NCI-H524 treated with DMSO at 0.1 percent for 48 hours (cell line): Measurements from ENCODE around the gene TEX2.
"Not testable (repeated sequence)": the region's sequence is repeated elsewhere in the genome, so short reads cannot be mapped to it uniquely, and the experiment has no call there.

Source experiments
- DNase-seq: peaks from one replicate; lab custom pipeline; 2025; lab: John Stamatoyannopoulos, UW

TEX2 gene

DNA sequence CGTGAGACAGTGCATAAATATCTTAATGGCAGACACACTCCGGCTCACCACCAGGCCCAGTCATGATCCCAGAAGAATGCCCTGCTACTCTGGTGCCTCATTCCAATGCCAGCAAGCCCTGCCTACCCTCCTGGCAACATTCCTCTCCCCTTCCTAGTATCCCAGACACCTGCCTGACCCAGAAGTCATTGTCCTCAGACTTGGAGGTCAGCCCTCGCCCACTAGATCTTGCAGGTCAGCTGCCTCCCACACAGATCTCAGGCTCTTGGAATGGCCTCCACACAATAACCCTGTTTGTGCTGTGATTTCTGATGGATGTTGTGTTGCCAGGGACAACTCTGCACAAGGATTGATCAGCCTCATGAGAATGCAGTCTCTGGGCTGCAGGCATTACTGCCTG, 1.8 kb upstream of the TEX2 start:
- DNase-seq = no peak

DNA sequence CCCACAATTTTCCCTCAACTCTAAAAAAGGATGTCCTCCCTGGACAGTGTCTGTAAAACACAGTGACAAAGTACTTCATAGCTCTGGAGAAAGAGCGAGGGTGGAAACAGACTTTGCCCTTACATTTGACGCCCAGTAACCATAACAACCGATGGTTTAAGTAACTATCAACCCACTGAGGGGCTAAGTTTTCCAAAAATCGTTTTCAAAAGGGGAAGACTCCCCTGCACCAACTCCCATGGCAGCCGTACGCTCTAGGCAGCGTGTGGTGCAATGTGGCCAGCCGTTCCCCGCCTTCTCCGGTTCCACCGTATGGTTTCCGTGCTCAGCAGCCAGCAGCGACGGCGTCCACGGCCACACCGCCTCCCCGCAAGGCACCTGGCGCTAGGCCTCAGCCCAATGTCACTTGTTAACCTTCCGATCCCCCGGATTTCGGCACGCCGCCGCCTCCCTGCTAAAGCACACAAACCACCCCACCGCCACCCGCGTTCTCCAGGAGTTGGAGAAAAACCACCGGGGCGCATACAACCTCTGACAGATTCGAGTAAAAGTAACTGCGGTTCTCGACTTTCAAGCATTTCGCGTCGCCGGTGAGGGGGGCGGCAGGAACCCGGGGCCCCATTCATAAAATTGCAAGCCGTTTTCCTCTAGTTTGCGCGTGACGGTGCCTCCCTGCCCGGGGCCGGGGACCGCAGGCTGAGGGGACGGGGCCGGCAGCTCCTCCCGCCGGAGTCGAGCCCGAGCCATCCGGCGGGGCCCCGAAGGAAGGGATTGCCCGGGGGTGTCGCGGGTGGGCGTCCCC, 661 bp downstream of the TEX2 start:
- DNase-seq = no peak

DNA sequence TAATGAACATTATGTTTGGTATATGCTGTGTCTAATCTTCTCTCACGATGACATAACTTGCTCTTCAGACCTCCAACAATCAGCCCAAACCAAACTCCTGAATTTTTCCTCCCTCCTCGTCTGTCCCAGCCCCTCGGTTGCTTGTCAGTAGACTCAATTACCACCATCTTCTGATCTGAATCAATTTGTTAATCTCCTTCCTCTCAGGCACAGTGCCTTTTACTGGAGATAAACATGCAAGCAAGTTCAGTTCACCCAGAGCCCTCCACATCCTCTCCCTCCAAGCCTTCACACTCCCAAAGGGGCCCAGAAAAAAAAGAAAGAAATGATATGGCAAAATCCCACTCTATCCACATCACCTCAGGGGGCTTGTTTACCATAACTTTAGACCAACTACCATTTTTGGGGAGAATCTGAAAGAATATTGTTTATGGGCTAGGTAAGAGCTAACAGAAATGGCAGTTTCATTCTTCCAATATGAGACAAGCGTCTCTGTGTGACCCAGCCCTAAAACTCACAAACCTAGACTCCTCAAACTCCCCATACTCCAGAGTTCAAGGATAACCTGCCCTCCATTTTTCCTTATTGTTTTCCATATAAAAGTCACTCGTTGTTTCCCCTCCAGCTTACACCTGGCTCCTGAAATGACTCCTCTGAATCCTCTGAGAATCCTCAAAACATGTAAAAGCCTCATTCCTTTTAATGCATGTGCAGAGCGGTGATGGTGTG, 1.5 kb downstream of the TEX2 start:
- DNase-seq = no peak

DNA sequence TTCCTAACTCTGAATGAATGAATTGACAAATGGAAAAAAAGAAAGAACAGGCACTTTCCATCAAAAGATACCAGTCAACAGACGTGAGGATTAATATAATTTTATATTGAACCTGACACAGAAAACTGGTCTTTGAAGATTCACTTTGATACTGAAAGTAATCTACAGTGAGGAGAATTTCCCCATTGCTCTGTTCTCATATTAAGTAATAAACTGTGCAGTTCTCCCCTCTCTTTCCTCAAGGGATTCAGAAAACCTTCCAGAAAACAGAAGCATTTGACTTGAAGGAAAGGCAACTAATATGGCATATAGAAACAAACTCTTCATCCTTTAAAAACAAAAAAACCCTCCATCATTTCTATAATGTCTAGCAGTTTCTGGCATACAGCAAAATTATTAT, 2.2 kb downstream of the TEX2 start:
- no peak for DNase-seq

DNA sequence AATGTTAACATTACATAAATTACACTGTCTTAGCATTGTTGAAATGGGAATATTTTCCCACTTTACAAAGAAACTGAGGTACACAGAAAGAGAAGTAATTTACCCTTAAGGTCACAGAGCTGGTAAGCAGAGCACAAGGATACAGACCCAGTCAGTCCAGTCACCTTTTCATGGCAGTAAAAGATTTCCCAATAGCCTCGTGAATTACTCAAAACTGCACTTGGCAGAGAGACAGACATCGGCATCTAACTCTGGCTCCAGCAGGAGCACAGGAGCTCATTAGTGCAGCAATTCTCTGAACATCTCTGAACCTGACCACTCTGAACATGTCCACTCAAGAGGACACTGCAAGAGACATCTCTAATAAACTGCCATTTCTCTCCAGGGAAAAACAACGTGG, 3.1 kb downstream of the TEX2 start:
- no peak for DNase-seq

DNA sequence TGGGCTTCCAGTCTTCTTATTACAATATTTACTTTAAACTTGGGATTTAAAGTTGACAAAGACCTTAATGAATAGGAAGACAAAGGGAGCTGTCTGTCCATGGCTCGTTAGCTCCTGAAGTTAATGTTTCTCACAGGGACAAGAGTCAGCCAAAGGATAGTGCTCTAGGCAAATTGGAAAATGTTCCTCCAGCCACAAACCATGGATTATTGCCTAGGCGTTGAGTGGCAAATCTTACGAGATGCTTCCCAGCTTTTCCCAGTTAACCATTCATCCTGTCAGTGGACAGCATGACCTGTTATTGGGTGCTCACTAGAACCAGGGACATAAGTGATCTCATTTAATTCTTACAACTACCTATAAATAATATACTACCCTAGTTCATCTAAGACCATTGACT, 3.6 kb downstream of the TEX2 start:
- no peak for DNase-seq

DNA sequence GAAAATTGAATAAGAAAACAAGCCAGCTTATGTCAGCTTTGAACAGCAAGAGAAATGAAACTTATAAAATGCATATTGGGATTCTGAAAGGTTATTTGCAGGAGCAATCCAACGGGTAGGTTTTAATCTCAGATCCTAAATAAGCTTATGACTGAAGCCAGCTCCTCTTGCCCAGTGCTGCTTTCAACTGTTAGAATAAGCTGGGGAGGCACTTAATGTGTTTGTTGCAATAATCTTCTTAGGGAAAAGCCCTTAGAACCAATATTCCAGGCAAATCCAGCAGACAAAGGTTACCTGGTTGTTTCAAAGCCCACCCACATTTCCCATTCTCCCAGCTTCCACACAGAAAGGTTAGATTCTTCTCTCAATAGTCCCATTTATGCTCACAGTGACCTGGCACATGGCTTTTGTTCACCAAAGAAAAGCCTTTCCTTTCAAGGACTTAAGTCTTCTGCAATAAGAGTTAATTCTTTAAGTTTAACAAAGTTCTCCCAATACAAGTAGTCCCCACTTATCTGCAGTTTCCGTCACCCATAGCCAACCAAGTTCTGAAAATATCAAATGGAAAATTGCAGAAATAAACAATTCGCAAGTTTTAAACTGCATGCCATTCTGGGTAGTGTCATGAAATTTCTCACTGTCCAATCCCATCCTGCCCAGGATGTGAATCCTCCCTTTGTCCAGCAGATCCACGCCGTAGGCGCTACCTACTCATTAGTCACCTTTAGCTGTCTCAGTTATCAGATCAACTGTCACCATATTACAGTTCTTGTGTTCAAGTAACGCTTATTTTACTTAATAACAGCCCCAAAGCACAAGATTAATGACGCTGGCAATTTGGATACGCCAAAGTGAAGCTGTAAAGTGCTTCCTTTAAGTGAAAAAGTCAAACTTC, 5.9 kb downstream of the TEX2 start:
- no peak for DNase-seq

DNA sequence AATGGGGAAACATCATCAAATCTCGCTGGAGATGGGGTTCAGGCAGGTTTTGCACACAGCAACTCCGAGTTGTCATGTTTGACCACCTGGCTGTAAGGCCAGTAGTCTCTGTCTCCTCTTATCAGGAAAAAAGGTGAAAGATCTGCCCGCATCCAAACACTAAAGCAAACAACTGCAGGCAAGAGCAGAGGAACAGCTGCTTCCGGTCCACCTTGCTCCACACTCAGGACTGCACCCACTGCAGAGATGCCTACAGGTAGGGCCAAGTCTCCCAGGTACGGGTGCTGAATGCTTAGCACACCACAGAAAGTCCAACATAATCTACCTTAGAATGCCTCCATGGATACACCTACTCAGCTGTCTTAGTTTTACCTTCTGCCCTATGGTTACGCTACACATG, 7.3 kb downstream of the TEX2 start:
- DNase-seq = no peak

DNA sequence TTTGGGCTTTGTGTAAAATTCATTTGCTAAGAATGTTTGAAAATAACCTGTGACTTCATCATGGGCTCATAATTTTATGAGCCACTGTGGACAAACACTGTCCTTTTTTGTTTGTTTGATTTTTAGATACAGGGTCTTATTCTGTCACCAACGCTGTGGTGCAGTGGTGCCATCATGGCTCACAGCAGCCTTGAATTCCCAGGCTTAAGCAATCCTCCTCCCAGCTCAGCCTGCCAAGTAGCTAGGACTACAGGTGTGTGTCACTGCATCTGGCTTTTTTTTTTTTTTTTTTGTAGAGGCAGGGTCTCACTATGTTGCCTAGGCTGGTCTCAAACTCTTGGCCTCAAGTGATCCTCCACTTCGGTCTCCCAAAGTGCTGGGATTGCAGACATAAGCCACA, 8.3 kb downstream of the TEX2 start:
- no peak for DNase-seq

DNA sequence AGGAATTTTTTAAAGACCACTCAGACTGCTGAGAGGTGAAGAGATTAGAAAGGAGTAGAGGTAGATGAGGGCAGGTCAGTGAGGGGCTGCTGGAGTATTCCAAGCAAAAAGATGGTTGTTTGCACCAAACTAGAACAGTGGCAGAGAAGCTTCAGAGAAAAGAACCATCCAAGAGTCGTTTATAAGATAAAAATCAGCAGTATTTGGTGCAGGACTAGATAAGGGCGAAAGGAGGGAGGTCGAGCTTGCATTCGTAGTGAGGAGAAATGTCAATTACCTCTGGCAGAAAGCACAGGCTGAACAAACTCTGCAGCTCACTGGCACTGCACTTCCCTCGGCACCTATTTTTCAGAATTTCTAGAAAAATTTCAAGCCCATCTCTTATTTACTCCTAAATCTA, 9.6 kb downstream of the TEX2 start:
- no peak for DNase-seq

DNA sequence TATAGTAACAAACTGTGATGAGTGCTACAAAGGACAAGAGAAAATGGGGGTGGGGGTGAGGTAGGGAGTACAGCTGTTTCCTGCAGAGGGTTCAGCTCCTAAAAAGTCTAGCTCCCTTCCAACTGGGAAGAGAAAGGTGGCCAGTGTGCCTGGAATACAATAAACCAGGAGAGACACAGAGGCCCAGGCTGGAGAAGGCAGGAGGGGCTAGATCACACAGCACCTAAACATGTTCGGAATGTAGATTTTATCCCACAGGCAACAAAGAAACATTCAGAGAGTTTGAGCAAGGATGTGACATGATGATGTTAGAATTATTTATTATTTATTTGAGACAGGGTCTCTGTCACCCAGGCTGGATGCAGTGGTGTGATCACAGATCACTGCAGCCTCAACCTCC, 10.2 kb downstream of the TEX2 start:
- no peak for DNase-seq

DNA sequence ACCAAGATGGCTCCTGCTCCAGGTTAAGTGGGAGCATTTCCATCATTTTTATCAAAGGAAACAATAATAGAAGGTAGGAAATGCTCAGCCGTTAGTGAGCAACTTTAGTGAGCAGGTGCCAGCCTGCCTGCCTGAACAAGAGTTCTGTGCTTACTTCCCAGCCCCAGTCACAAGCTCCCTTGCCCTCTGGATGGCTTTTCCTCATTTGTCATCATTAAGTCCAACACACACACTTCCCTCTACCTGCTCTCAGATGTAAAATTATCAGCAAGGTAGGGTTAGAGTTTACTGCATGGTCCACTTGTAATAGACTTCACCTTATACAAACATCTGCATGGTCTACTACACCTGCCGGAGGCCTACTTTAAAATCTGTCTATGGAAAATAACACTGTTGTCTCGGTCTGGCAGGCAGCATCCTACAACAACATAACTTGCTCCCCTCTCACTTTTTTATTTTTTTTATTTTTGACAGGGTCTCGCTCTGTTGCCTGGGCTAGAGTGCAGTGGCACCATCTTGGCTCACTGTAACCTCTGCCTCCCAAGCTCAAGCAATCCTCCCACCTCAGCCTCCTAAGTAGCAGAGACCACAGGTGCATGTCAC, 12.7 kb downstream of the TEX2 start:
- DNase-seq = no peak

DNA sequence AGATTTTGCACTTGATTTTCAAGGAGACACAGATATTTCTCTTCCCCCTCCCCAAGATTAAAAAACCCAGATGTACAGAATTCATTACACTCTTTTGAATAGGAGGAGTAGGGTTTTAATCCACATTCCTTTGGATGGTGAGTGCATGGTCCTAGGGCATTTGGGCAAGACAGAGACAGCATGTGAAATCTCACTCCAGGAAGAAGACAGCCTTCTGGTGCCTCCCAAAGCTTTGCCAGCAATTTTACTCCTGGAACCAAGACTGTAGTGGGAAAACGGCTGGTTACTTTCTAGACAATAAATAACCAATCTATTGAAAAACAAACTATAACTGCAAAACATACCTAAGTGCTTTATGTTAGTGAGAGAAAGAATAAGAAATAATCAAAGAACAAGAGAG, 15.2 kb downstream of the TEX2 start:
- DNase-seq = no peak

DNA sequence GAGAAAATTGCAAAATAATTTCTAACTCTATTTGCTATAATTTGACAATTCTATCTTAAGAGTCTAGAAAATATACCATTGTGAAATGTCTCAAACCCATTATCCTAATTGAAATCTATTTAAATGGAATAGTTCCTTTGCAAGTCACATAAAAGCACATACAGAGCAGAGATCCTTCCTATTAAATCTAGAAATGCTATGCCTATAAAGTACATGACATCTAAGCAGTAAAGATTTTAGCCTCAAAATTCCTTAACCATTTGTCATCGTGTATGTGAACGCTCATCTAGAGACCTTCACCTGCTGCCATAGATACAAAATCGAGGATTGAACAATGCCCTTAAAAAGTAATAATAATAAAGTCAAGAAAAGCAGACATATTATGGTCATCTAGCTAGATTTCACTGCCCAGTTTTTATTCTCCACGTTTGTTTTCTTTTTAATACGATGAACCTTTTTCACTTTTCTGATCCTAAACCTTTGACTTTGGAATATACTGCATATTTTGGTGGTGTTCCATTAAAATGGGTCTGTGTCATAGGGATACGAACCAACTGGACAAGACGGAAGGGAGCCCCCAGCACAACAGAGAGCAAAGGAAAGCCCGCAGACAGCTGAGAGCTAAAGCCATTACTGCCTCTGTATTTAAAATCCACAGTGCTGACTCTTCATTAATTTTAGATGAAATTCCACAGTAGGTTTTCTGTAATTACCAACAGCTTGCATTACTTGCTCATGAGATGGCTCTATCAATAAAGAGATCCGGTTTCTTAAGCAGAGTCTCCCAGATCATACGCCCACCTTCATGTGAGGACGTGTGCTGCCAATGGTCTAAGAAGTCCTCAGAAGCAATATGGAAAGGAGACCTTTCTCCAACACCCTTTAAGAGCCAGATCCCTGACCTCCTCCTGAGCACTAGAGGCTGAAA, 17.6 kb downstream of the TEX2 start:
- DNase-seq = no peak

DNA sequence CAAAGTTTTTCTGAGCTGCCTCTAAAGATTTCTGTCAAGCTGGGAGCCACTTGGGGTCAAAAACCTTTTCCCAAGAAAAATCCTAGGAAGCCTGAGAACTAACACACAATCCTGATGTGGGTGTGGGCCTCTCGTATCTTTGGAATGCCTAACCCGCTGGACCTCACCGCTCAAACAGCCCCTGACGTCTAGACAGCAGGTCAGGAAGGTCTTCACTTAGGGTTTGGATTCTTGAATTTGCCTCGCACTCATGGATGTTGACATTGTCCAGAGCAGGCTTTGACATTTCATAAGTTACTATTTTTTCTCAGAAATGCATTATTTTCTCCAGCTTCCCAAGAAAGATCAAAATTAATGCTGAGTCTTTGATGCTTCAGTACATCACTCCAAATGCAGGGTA, 18.9 kb downstream of the TEX2 start:
- DNase-seq = no peak

DNA sequence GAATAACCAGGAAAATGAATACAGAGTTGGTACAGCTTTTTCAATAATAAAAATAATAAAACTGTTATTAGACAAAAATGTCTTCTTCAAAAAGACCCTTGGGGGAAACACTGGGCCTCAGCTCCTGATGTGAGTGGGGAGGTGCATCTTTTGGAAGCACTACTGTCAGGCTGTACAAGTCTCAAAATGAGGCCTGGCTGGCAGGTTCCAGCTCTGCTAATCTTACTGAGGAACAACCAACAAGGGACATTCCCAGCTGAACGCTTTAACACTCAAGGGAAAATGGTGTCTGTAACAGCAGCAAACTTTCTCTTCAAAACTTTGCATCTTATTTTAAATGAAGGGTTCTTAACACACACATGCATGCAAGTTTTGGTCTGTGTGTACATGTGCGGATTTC, 19.7 kb downstream of the TEX2 start:
- no peak for DNase-seq

DNA sequence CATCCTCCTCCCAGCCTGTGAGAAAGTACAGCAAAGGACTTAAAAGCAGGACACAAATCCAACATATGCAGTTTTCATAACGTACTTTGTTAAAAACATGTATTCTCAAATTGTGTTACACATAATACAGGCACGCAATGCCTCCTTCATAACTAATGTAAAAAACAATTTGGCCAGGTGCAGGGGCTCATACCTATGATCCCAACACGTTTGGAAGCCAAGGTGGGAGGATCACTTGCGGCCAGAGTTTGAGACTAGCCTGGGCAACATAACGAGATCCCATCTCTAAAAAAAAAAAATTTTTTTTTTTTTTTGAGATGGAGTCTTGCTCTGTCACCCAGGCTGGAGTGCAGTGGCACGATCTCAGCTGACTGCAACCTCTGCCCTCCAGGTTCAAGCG, 20.4 kb downstream of the TEX2 start:
- DNase-seq = no peak

DNA sequence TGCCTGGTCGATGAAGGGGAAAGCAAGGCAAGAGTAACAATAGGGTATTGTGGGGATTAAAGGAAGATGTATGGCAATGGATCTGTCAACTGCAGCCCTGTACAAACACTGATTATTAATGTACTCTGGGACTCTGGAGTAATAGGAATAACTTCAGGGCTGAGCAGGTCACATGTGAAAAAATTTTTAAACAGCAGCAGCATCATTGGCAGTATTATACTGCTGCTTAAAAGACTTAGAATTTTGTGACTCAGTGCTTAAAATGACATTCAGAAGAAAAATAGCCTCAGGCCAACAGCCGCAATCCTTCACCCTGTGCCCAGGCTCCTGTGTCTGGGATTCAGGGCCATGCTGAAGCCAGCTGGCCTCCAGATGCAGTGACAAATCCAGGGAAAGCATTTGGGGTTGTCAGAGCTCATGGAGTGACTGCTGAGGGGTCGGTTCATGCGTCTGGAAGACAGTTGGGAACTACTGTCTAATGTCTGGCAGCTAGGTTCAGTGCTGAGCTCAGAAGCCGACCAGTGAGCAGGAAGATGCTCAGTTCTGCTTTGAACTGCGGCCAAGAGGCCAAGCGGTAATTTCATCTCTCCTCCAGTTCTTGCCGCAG, 22.2 kb downstream of the TEX2 start:
- no peak for DNase-seq

DNA sequence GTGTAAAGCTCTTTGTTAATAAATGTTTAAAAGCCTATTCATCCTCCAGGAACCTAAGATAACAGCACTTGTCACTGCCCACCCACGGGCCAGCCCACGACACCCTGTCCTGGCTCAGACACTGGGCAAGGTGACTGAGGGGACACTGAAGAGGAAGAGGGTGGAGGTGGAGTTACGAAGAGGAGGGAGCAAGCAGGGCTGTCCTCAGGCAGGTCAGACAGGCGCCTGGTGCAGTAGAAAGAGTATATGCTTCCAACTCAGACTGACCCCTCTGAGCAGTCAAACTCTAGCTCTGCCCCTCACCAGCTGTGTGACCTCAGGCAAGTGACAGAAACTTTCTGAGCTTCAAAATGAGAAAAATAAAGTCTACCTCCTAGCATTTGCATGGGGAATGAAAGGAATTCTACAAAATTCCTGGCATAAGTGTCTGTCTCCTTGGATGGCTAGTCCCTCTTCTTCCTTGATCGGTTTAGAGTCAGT, 22.8 kb downstream of the TEX2 start:
- no peak for DNase-seq

DNA sequence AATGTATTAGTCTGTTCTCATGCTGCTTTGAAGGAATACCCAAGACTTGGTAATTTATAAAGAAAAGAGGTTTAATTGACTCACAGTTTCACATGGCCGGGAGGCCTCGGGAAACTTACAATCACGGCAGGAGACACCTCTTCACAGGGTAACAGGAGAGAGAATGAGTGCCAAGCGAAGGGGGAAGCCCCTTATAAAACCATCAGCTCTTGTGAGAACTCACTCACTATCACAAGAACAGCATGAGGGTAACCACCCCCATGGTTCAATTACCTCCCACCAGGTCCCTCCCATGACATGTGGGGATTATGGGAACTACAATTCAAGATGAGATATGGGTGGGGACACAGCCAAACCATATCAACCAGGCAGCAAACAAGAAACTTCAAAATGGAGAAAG, 24.6 kb downstream of the TEX2 start:
- DNase-seq = not testable (repeated sequence)
